HUES6 (cell line): Measurements from ENCODE around the gene FRMD4B.

Source experiments
- H3K27ac ChIP-seq: 2 replicates; pipeline ENCODE4 v1.7.0; 2013; ENCODE audit warnings: low read depth, mild to moderate bottlenecking, low read length, inconsistent platforms
- H3K27me3 ChIP-seq: 2 replicates; pipeline ENCODE4 v1.6.1; 2013; ENCODE audit warnings: low read length; ENCODE audit not compliant: control insufficient read depth, insufficient read depth
- H3K36me3 ChIP-seq: 2 replicates; pipeline ENCODE4 v1.6.1; 2013; ENCODE audit warnings: low read length; ENCODE audit not compliant: control insufficient read depth, insufficient read depth
- H3K4me1 ChIP-seq: 2 replicates; pipeline ENCODE4 v1.6.1; 2013; ENCODE audit warnings: low read length; ENCODE audit not compliant: control insufficient read depth, insufficient read depth
- H3K4me3 ChIP-seq: 2 replicates; pipeline ENCODE4 v1.5.1; 2013; ENCODE audit warnings: low read depth, low read length
- H3K9ac ChIP-seq: one replicate; pipeline ENCODE4 v1.6.1; 2013; ENCODE audit warnings: mild to moderate bottlenecking, low read length
- H3K9me3 ChIP-seq: 2 replicates; pipeline ENCODE4 v1.6.1; 2013; ENCODE audit warnings: low read depth, low read length; ENCODE audit not compliant: control insufficient read depth, insufficient read depth

Gene FRMD4B

DNA sequence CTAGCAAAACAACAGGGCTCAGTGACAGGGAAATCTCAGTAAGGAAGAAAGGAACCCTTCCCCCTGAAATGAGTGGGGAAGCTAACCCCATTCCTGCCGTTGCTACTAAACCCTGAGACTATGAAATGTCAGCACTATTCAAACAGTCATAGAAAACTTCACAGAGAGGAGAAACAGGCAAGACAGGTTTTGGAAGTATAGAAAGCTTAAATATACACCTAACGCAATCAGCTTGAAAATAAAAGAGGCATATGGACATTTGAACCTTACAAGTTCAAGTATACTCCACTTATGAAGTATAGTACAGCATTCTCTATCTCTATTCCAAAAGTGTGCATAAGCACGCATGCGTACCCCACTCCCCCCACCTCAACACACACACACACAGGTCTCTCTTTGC is 17.6 kb upstream of the FRMD4B start:
- Histone ChIP-seq H3K9ac (no peak overlapping the region), H3K27me3 (no peaks in the 10 kb centered on the region), H3K9me3 (peaks cover 12% of the 10 kb centered on the region), H3K4me1 (peaks cover 2% of the 10 kb centered on the region; the same call in 1 of the 2 replicates), H3K4me3 (no peak overlapping the region), H3K27ac (no peak overlapping the region), H3K36me3 (no peaks in the 10 kb centered on the region)

DNA sequence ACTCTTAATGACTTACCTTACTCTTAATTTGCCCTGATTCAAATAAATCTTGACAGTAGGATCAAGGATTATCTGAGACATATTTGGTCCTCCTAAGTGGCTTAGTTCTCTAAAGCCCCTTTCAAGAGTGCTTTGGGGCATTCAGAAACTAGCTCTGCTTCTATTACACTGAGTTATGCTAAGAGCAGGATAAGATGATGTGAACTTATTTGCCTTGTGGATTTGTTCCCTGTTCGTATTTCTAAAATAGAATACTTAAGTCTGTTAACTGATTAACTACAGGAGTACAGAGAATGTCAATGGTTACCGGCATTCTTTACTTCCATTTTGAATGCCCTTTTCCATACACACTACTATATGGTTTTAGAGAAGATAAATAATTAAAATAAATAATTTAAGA is 14.8 kb upstream of the FRMD4B start:
- Histone ChIP-seq H3K4me3 (no peak overlapping the region), H3K27me3 (no peaks in the 10 kb centered on the region), H3K9ac (no peak overlapping the region), H3K9me3 (peaks cover 12% of the 10 kb centered on the region), H3K27ac (no peak overlapping the region), H3K4me1 (no peaks in the 10 kb centered on the region), H3K36me3 (no peaks in the 10 kb centered on the region)

DNA sequence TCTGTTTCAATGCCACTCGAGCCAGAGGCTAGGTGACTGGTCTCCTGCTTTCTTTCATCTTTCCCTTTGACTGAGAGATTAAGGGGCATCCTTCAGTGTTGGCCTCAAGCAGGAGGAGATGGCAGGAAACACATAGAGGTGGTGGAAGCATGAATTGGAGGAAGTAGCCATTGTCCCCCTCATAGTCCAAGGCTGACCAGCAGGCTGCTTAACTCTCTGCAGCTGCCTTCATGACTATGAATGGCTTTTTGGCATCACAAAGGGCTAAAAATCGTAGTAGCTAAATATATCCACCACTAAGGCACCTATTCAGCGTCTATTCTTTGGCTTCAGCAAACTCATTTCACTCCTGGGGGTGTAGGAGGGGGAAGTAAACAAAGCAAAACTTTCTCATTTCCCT is 7.0 kb upstream of the FRMD4B start:
- Histone ChIP-seq H3K27me3 (0 out of 2 replicates have a peak, but pooled peaks cover 1% of the 10 kb centered on the region), H3K27ac (no peak overlapping the region), H3K36me3 (no peaks in the 10 kb centered on the region), H3K4me3 (no peak overlapping the region), H3K4me1 (peaks cover 21% of the 10 kb centered on the region), H3K9ac (no peak overlapping the region), H3K9me3 (peaks cover 7% of the 10 kb centered on the region)

GRCh38 chr3:69392415-69392814 is 6.5 kb upstream of the FRMD4B start:
- Histone ChIP-seq H3K9ac (no peak overlapping the region), H3K9me3 (peaks cover 7% of the 10 kb centered on the region), H3K4me1 (peaks cover 21% of the 10 kb centered on the region), H3K27me3 (peaks cover 6% of the 10 kb centered on the region; the same call in 1 of the 2 replicates), H3K27ac (no peak overlapping the region), H3K36me3 (no peaks in the 10 kb centered on the region), H3K4me3 (no peak overlapping the region)

DNA sequence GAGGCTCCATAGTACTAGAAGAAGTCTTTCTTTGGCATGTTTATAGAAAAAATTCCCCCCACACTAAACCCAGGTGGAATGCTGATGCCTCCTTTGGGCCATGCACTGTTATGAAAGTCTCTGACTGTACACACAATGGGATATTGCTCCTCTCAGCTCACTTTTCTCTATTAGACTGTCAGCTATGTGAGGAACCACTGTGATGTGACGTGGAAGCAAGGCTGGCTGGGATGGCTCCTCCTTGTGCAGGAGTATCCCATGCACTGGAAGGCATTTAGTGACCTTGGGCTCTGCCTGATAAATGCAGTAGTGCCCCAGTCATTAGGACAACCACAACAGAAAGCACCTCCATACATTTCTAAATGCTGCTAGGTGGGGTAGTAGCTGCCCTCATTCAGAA is 5.7 kb upstream of the FRMD4B start:
- Histone ChIP-seq H3K4me1 (peaks cover 23% of the 10 kb centered on the region), H3K27ac (no peak overlapping the region), H3K4me3 (no peak overlapping the region), H3K36me3 (no peaks in the 10 kb centered on the region), H3K9me3 (peaks cover 7% of the 10 kb centered on the region), H3K27me3 (peaks cover 14% of the 10 kb centered on the region), H3K9ac (no peak overlapping the region)

- no peak overlapping the region for H3K27ac ChIP-seq
- peaks cover 7% of the 10 kb centered on the region for H3K9me3 ChIP-seq
Observed at GRCh38 chr3:69390771-69391170, 4.9 kb upstream of the FRMD4B start.

GRCh38 chr3:69389520-69390248 is 3.8 kb upstream of the FRMD4B start:
- no peak overlapping the region for H3K4me3 ChIP-seq
- no peaks in the 10 kb centered on the region for H3K36me3 ChIP-seq
- no peak overlapping the region for H3K9ac ChIP-seq
- peaks cover 32% of the 10 kb centered on the region for H3K4me1 ChIP-seq
- H3K9me3 ChIP-seq, result peaks cover 7% of the 10 kb centered on the region
- H3K27ac ChIP-seq, result no peak overlapping the region
- peaks cover 33% of the 10 kb centered on the region for H3K27me3 ChIP-seq

More at GRCh38 chr3:69390771-69391170, 4.9 kb upstream of the FRMD4B start:
- no peak overlapping the region for H3K4me3 ChIP-seq
- peaks cover 22% of the 10 kb centered on the region for H3K27me3 ChIP-seq
- no peaks in the 10 kb centered on the region for H3K36me3 ChIP-seq
- no peak overlapping the region for H3K9ac ChIP-seq
- peaks cover 27% of the 10 kb centered on the region for H3K4me1 ChIP-seq

DNA sequence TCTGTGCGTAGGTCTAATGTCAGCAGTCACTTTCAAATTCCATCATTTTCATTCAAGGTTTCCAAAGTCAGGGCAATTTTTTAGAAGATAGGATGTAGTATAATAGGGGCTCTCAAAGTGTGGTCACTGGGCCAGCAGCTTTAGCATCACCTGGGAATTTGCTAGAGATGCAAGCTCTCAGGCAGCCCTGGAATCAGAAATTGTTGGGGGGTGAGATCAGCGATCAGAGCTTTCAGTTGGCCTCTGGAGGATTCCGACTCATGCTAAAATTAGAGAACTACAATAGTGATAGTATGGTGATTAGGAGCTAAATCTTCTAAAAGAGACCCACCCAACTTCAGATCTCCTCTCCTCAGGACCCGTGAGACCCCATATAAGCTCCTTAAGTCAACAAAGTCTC is 2.4 kb upstream of the FRMD4B start:
- no peaks in the 10 kb centered on the region for H3K36me3 ChIP-seq
- peaks cover 41% of the 10 kb centered on the region for H3K27me3 ChIP-seq
- no peak overlapping the region for H3K9ac ChIP-seq
- no peak overlapping the region for H3K27ac ChIP-seq
- no peak overlapping the region for H3K4me3 ChIP-seq
- H3K4me1 ChIP-seq, result peaks cover 30% of the 10 kb centered on the region
- H3K9me3 ChIP-seq, result no peaks in the 10 kb centered on the region

- H3K27me3 ChIP-seq, result peaks cover 41% of the 10 kb centered on the region
- H3K9ac ChIP-seq, result no peak overlapping the region
- H3K4me3 ChIP-seq, result peak overlapping the region; percentile 78
- H3K4me1 ChIP-seq, result peaks cover 16% of the 10 kb centered on the region
- H3K27ac ChIP-seq, result no peak overlapping the region
- H3K36me3 ChIP-seq, result no peaks in the 10 kb centered on the region
- H3K9me3 ChIP-seq, result no peaks in the 10 kb centered on the region
Observed at GRCh38 chr3:69386556-69387385, 883 bp upstream of the FRMD4B start.

DNA sequence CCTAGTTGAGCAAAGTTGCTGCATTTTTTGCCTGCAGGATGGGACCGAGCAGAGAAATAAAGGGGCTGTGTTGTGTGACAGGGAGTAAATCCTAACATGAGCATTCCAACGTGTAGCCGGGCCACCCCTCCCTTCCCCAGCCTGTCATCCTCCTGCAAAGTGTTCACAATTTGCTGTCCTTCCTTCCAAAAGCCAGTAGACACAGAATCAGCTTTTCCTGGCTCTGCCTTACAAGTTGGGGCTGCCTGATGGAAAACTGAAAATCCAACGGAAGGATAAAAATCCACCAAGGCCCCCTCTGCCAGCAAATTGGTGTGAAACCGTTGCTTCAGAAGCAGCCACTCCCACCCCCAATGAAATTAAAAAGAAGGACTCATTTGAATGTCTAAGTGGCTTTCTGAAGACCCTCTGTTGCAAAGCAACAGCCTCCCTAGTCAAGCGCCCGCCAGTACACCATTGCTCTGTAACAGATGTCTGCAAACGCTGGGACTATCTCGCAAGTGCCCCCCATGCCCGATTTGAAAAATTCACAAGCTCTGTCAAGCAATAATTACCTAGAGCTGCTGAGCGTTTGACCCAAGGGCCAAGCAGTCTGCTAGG is 665 bp downstream of the FRMD4B start:
- H3K9me3 ChIP-seq, result no peaks in the 10 kb centered on the region
- peak overlapping the region; percentile 78 for H3K4me3 ChIP-seq
- peaks cover 16% of the 10 kb centered on the region for H3K4me1 ChIP-seq
- no peak overlapping the region for H3K27ac ChIP-seq
- peaks cover 41% of the 10 kb centered on the region for H3K27me3 ChIP-seq
- H3K36me3 ChIP-seq, result no peaks in the 10 kb centered on the region
- H3K9ac ChIP-seq, result no peak overlapping the region

DNA sequence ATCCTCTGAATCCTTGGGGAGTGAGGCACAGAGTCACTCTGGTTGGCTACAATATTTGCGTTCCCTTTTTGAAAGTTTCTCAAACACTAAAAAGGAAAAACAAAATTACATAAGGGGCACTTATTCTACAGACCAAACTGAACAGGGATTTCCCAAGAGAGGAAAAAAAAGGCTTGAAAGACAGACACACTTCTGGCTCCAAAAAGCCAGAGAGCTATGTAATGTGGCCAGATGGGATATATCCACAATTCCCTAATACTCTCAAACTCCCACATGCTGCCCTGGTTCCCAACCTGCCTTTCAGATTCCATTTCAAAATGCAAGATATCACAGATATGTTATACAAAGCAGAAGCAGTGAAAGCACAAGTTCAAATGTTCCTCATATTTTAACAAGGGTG is 1.6 kb downstream of the FRMD4B start:
- no peaks in the 10 kb centered on the region for H3K9me3 ChIP-seq
- peaks cover 11% of the 10 kb centered on the region for H3K4me1 ChIP-seq
- peaks cover 41% of the 10 kb centered on the region for H3K27me3 ChIP-seq
- H3K27ac ChIP-seq, result no peak overlapping the region
- no peaks in the 10 kb centered on the region for H3K36me3 ChIP-seq
- no peak overlapping the region for H3K9ac ChIP-seq
- H3K4me3 ChIP-seq, result no peak overlapping the region
